CD14-positive monocyte (primary cell): ENCODE measurements around the gene PHF23. TPM values are rescaled to one million over a fixed set of nuclear protein-coding genes. Genes with fewer than 3 reads are reported as not detected.
A peak's percentile ranks its signal among the peaks of the same experiment; 100 is the strongest.

ENCODE experiments used
- DNase-seq, 3 donors: peaks; one replicate each; pipeline ENCODE4 v3.0.0-alpha.2; 2011 to 2022
- H2AFZ ChIP-seq: 2 replicates; pipeline ENCODE4 v1.6.0; 2012; ENCODE audit warnings: mild to moderate bottlenecking, low read depth, low read length, inconsistent platforms; ENCODE audit not compliant: insufficient read depth, poor library complexity, severe bottlenecking
- H3K27ac ChIP-seq, 2 donors: 1 replicate in 1 of 2; 2 replicates in 1 of 2; pipeline ENCODE4 v1.5.1; 2012 to 2013; ENCODE audit warnings: low read length in 2 of 2, control low read depth in 1 of 2, inconsistent platforms in 1 of 2, low read depth in 1 of 2, mild to moderate bottlenecking in 1 of 2
- H3K27me3 ChIP-seq, 2 donors: one replicate each; pipeline versions ENCODE4 v1.6.0 to v1.6.1; 2011 to 2013; ENCODE audit warnings: low read length in 2 of 2; ENCODE audit not compliant: control insufficient read depth in 2 of 2, insufficient read depth in 2 of 2
- H3K36me3 ChIP-seq, 2 donors: replicated peaks in 1 of 2; 1 replicate in 1 of 2; 2 replicates in 1 of 2; pipeline versions ENCODE4 v1.5.1 to v1.6.1; 2012 to 2013; ENCODE audit warnings: low read length in 2 of 2, control low read depth in 1 of 2, inconsistent platforms in 1 of 2, mild to moderate bottlenecking in 1 of 2; ENCODE audit not compliant: insufficient read depth in 2 of 2, control insufficient read depth in 1 of 2
- H3K4me1 ChIP-seq, 2 donors: 1 replicate in 1 of 2; 2 replicates in 1 of 2; pipeline versions ENCODE4 v1.5.1 to v1.6.1; 2012 to 2013; ENCODE audit warnings: low read length in 2 of 2, control low read depth in 1 of 2, inconsistent platforms in 1 of 2, mild to moderate bottlenecking in 1 of 2, moderate library complexity in 1 of 2; ENCODE audit not compliant: insufficient read depth in 2 of 2, control insufficient read depth in 1 of 2
- H3K4me2 ChIP-seq: replicated peaks from 2 replicates; pipeline ENCODE3; 2012; ENCODE audit warnings: low read length, moderate library complexity, mild to moderate bottlenecking; ENCODE audit not compliant: poor library complexity, severe bottlenecking; ENCODE audit errors: extremely low read depth
- H3K4me3 ChIP-seq, 3 experiments: fragments of 200-600 bp in 1 of 3; sonication (generic) in 1 of 3; replicated peaks in 1 of 3; 1 replicate in 2 of 3; 2 replicates in 1 of 3; pipeline ENCODE4 v1.5.1; 2011 to 2013; ENCODE audit warnings: low read length in 3 of 3, mild to moderate bottlenecking in 3 of 3, control low read depth in 2 of 3, low read depth in 2 of 3, inconsistent platforms in 1 of 3, moderate library complexity in 1 of 3
- H3K79me2 ChIP-seq: 2 replicates; pipeline ENCODE4 v1.6.0; 2012; ENCODE audit warnings: mild to moderate bottlenecking, control low read depth, inconsistent platforms, low read length, moderate library complexity; ENCODE audit not compliant: insufficient read depth
- H3K9ac ChIP-seq: 2 replicates; pipeline ENCODE4 v1.6.0; 2017; ENCODE audit warnings: low read length, mild to moderate bottlenecking; ENCODE audit not compliant: insufficient read depth, poor library complexity, severe bottlenecking
- H3K9me3 ChIP-seq, 2 donors: replicated peaks in 1 of 2; 1 replicate in 1 of 2; 2 replicates in 1 of 2; pipeline versions ENCODE4 v1.5.1 to v1.6.1; 2012 to 2013; ENCODE audit warnings: low read length in 2 of 2, control low read depth in 1 of 2; ENCODE audit not compliant: control insufficient read depth in 1 of 2, insufficient read depth in 1 of 2
- H4K20me1 ChIP-seq: 2 replicates; pipeline ENCODE4 v1.6.0; 2012; ENCODE audit warnings: mild to moderate bottlenecking, low read length, control low read depth, moderate library complexity; ENCODE audit not compliant: insufficient read depth
- H3K27ac Mint-ChIP-seq, 7 donors: one replicate each; pipeline ENCODE4 v1.8.0; 2020; ENCODE audit warnings: mild to moderate bottlenecking in 7 of 7, mixed read lengths in 7 of 7, moderate library complexity in 6 of 7, inconsistent platforms in 2 of 7
- H3K27me3 Mint-ChIP-seq, 3 donors: one replicate each; pipeline ENCODE4 v1.8.0; 2021 to 2022; ENCODE audit warnings: low read depth in 3 of 3, mild to moderate bottlenecking in 3 of 3, mixed read lengths in 3 of 3, moderate library complexity in 3 of 3, inconsistent platforms in 1 of 3
- H3K36me3 Mint-ChIP-seq, 2 donors: one replicate each; pipeline ENCODE4 v1.8.0; 2020; ENCODE audit warnings: mixed read lengths in 2 of 2, inconsistent platforms in 1 of 2, mild to moderate bottlenecking in 1 of 2
- H3K4me1 Mint-ChIP-seq: one replicate; pipeline ENCODE4 v1.8.0; 2020; ENCODE audit warnings: mild to moderate bottlenecking, mixed read lengths
- H3K4me3 Mint-ChIP-seq, 2 donors: one replicate each; pipeline ENCODE4 v1.8.0; 2020; ENCODE audit warnings: mild to moderate bottlenecking in 2 of 2, mixed read lengths in 2 of 2, moderate library complexity in 1 of 2
- H3K9me3 Mint-ChIP-seq, 7 donors: one replicate each; pipeline ENCODE4 v1.8.0; 2020 to 2022; ENCODE audit warnings: mixed read lengths in 7 of 7, mild to moderate bottlenecking in 6 of 7, moderate library complexity in 6 of 7, inconsistent platforms in 2 of 7
- CTCF ChIP-seq: fragments of 200-600 bp; IDR thresholded peaks from one replicate; pipeline ENCODE4 v1.8.0; 2022; ENCODE audit warnings: antibody characterized with exemption, mild to moderate bottlenecking
- WGBS: methylation state at CpG from one replicate; pipeline ENCODE4 v1.1.5; 2013; ENCODE audit warnings: missing lambda C conversion rate; ENCODE audit not compliant: insufficient coverage; 5-methylcytosine and 5-hydroxymethylcytosine counted together
- intact Hi-C, 2 donors: fragments of 100-400 bp; cut with micrococcal nuclease; formaldehyde crosslinking; loops; one replicate each; pipeline versions ENCODE4 v1.15.0 to v1.15.1; 2023
- polyA plus RNA-seq, 3 donors: library from polyadenylated mRNA; depleted of rRNA in 1 of 3; unstranded in 2 of 3; stranded (reverse) in 1 of 3; fragments of 300-500 nt in 2 of 3; fragments of >200 nt in 1 of 3; fragmentation: Illumina TruSeq in 2 of 3; gene quantifications; 1 replicate in 2 of 3; 2 replicates in 1 of 3; pipeline ENCODE4 v1.2.3, GENCODE V29; 2012 to 2021

The PHF23 gene
- polyA plus RNA-seq, 3 donors = 12.0 to 18.0 (median 12.9) TPM

- Histone ChIP-seq H3K4me1 (peaks cover 27 to 28% of the 10 kb centered on the region in 2 donors), H3K36me3 (no peaks in the 10 kb centered on the region), H3K9ac (no peak within 1 kb of the TSS), H3K27me3 (peaks cover 13 to 47% of the 10 kb centered on the region in 2 donors), H3K27ac (no peak within 1 kb of the TSS), H3K4me3 (peak within 1 kb of the TSS in 2 of 3 experiments; percentile 28 to 72), H3K4me2 (peak within 1 kb of the TSS; percentile 78), H3K79me2 (no peaks in the 10 kb centered on the region), H4K20me1 (no peaks in the 10 kb centered on the region), H2AFZ (peak within 1 kb of the TSS; percentile 46), H3K9me3 (no peaks in the 10 kb centered on the region)
- Mint-ChIP-seq H3K27me3 (peaks cover 47 to 70% (median 48%) of the 10 kb centered on the region in 3 donors), H3K36me3 (peaks cover 0 to 5% of the 10 kb centered on the region in 2 donors), H3K4me3 (peak within 1 kb of the TSS; percentile 74 to 88), H3K27ac (peak within 1 kb of the TSS in 6 of 7 donors; percentile 28 to 82 (median 54)), H3K4me1 (peaks cover 30% of the 10 kb centered on the region), H3K9me3 (peaks cover 0 to 15% (median 2%) of the 10 kb centered on the region in 7 donors)
- no peak for TF ChIP-seq CTCF
- peak; percentile 85 to 90 (median 86) for DNase-seq
- intact Hi-C loops = loop anchor here in 1 of 2 donors (5.0 kb wide), 1 partner anchor 61 kb away; no protein-coding TSS in a partner anchor
- under 1% methylated on average over 57 of the region's 71 CpGs for WGBS
Observed at GRCh38 chr17:7281074-7281952, 42.1 kb upstream of the PHF23 start, which contains the start of gene SLC2A4. Gene SLC2A4 (plus strand): TSS chr17:7281718. CDS start chr17:7281935, 217 bp downstream.

GRCh38 chr17:7280519-7281073 lies 41.3 kb upstream of the PHF23 start:
- no peaks in the 10 kb centered on the region for H4K20me1 ChIP-seq
- no peaks in the 10 kb centered on the region for H3K9me3 ChIP-seq
- TF ChIP-seq CTCF = peak; percentile 87
- Mint-ChIP-seq H3K36me3 (peaks cover 0 to 5% of the 10 kb centered on the region in 2 donors), H3K9me3 (peaks cover 0 to 15% (median 2%) of the 10 kb centered on the region in 7 donors), H3K4me1 (peaks cover 30% of the 10 kb centered on the region), H3K27ac (peak overlapping the region in 5 of 7 donors; percentile 28 to 82 (median 53)), H3K4me3 (peak overlapping the region; percentile 74 to 88), H3K27me3 (peaks cover 44 to 65% (median 45%) of the 10 kb centered on the region in 3 donors)
- H3K4me2 ChIP-seq = peak overlapping the region; percentile 78
- peaks cover 27 to 28% of the 10 kb centered on the region in 2 donors for H3K4me1 ChIP-seq
- no peaks in the 10 kb centered on the region for H3K36me3 ChIP-seq
- no peak overlapping the region for H3K9ac ChIP-seq
- DNase-seq = peak; percentile 55 to 74 (median 70)
- peak overlapping the region; percentile 46 for H2AFZ ChIP-seq
- intact Hi-C loops = loop anchor here in 1 of 2 donors (1.0 to 5.0 kb wide), 2 partner anchors 16 to 62 kb away; no protein-coding TSS in a partner anchor
- H3K79me2 ChIP-seq = no peaks in the 10 kb centered on the region
- no peak overlapping the region for H3K27ac ChIP-seq
- whole genome bisulfite sequencing = 1% methylated on average over 29 of the region's 29 CpGs
- peak overlapping the region in 2 of 3 experiments; percentile 28 to 72 for H3K4me3 ChIP-seq
- H3K27me3 ChIP-seq = peaks cover 13 to 45% of the 10 kb centered on the region in 2 donors
